AG09319 (cell line): Measurements from ENCODE around the gene NEDD8.
"Not testable (repeated sequence)": the region's sequence is repeated elsewhere in the genome, so short reads cannot be mapped to it uniquely, and the experiment has no call there.

ENCODE experiments used
- DNase-seq: peaks from one replicate; pipeline ENCODE4 v3.0.0-alpha.2; 2010; ENCODE audit warnings: low read depth; ENCODE audit errors: extremely low read depth
- TF ChIP-seq, protein P1 (sequence below): IDR thresholded peaks from 2 replicates; pipeline ENCODE4 v1.5.1; 2011; ENCODE audit warnings: low read depth, mild to moderate bottlenecking, inconsistent platforms, low read length, moderate library complexity

NEDD8 gene

DNA sequence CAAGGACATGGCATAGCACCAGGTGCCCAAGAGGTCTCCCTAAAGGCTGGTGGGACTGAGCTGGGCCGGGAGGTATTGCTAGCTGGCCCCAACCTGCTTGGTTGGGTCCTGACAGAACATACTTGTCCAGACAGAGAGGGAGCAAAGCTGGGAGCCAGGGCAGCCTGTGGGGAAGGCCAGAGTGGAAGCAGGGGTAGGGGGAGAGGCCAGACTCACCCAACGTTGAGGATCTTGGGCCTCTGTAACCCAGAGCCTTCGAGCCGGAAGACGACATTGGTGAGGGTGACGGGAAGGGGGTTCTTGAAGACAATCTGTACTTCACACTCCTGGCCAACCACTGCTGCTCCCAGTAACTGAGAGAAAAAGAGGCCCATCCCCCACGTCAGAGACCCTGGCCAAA lies 21.8 kb upstream of the NEDD8 start:
- DNase-seq: no peak

DNA sequence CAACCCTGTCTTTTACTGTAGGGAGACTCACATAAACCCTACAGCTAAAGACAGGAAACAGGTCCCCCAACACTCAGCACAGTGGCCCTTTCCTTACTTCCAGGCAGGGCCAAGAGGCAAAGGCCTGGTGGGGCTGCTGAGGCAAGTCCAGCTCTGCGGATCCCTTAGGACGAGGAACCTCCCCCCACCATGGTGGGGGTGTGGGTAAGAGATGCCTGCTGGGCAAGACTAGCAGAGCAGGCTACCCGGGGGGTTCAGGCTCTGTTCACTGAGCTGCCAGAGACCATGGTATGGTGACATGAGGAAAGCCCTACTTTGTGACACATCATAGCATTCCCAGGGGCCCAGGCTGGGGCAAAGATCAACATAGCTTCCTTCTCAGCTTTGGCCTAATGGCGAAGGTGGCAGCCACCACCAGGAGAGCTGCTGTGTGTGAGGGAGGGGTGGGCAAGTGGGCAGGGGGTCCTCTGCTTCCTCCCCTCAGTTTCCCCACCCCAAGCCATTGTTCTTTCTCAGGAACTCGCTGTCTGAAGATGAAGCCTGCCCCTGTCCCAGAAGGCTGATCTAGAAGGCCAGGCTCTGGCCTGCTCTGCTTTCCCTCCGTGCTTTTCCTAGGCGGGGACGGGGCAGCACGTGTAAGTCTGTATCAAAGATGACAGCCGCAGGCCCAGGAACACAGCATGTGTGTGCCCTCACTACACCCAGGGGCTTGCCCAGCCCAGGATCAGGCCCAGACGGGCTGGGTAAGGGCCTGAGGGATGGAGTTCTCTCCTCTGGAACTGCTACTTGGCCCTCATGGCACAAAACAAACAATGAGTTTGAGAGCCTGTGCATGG lies 20.3 kb upstream of the NEDD8 start:
- no peak for DNase-seq
- TF ChIP-seq, protein P1, sequence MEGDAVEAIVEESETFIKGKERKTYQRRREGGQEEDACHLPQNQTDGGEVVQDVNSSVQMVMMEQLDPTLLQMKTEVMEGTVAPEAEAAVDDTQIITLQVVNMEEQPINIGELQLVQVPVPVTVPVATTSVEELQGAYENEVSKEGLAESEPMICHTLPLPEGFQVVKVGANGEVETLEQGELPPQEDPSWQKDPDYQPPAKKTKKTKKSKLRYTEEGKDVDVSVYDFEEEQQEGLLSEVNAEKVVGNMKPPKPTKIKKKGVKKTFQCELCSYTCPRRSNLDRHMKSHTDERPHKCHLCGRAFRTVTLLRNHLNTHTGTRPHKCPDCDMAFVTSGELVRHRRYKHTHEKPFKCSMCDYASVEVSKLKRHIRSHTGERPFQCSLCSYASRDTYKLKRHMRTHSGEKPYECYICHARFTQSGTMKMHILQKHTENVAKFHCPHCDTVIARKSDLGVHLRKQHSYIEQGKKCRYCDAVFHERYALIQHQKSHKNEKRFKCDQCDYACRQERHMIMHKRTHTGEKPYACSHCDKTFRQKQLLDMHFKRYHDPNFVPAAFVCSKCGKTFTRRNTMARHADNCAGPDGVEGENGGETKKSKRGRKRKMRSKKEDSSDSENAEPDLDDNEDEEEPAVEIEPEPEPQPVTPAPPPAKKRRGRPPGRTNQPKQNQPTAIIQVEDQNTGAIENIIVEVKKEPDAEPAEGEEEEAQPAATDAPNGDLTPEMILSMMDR: no peak

More for the DNA sequence above, 21.8 kb upstream of the NEDD8 start:
- TF ChIP-seq, protein P1: no peak

DNA sequence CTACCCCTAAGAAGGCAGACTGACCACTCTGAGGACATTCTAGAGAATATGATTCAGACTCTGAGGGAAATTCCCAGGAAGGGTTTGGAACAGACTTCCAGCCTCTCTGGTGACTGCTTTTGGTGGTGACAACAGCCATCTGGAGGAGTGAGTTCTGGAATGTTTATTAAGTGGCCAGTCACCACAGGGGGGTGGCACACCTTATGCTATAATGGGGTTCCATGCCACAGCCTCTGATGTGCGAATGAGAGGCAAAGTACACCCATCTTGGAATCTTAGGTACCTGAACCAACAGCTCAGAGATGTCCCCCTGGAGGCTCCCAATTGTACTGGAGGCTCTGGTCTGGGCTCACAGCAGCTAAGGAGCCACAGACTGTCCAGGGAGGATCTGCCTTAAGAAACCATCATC lies 19.7 kb upstream of the NEDD8 start:
- TF ChIP-seq, protein P1: no peak
- no peak for DNase-seq

DNA sequence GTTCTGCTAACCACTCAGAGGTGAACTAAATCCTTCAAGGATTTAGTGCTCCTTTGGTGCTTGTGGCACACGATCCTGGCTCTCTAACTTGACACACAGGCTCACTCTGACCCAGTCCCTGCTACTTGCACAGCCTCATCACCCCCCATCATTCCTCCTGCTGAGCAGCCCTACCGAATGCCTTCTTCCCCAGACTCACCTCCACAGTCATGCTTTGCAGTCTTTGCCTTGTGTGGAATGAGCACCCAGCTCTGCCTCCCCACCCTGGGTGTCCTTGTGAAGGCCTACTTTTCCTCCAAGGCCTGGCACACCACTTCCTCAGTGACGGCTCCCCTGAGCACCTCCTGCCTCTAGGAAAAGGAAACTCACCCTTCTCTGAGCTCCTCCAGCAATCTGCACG lies 18.2 kb upstream of the NEDD8 start:
- TF ChIP-seq, protein P1: no peak
- DNase-seq: no peak

DNA sequence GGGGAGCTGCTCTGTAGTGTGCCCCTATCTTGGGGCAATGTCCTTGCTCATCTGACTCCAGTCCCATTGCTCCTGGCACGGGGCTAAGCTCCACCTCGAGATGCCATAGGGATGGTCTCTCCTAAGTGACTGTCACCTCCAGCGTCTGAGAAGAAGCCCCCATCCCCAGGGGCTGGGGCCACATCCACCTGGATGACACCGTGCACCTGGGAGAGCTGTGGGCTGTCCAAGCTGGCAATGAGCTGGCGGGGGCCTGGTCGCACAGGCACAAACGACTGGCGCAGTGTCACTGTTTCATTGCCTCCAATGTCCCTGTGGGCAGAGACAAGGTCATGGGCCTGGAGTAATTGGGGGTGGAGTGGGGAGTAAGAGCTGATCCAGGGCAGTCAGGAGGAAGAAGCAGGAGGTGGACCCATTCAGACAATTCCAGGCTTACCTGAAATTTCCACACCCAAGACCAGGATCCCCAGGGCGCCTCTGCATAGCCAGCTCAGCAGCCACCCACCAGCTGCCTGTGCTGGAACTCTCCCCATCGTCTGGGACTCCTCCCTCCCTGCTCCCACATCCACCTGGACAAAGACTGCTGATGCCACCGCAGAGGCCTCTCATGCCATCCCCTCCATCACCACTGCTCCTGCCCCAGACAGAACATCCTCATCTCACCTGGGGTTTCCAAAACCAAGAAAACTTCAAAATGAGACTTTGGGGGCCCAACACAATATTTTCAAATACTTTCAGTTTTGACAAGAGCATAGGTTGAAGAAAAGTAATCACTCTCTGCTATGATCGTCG lies 17.3 kb upstream of the NEDD8 start:
- no peak for DNase-seq
- TF ChIP-seq, protein P1: no peak

DNA sequence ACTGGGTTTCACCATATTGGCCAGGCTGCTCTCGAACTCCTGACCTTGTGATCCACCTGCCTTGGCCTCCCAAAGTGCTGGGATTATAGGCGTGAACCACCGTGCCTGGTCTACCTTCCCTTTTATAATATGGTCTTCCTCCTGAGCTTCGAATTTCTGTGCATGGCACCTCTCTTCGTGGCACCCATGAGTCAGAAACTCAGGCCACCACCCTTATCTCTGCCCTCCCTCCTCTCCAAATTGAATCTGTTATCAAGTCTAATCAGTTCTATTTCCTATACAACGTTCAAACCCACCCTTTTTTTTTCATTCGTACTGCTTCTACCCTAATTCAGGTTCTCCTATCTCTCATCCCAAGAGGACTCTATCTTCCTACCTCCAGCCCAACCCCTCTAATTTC lies 15.3 kb upstream of the NEDD8 start:
- TF ChIP-seq, protein P1: no peak
- DNase-seq: no peak

DNA sequence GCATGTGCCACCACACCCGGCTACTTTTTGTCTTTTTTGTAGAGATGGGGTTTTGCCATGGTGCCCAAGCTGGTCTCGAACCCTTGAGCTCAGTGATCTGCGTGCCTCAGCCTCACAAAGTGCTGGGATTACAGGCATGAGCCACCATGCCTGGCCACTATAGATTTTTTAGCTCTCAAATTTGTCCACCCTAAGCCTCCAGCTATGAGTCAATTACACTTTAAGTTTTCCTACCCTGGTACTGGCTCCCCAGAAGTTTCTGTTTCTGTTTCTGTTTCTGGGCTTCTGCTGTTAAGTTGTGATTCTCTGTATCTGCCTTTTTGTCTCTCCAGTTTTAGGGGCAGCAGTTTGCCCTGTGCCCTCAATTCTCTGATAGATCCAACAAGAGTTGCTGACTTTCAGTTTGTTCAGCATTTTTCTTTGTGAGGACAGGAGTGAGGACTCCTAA lies 14.6 kb upstream of the NEDD8 start:
- TF ChIP-seq, protein P1: no peak
- no peak for DNase-seq

DNA sequence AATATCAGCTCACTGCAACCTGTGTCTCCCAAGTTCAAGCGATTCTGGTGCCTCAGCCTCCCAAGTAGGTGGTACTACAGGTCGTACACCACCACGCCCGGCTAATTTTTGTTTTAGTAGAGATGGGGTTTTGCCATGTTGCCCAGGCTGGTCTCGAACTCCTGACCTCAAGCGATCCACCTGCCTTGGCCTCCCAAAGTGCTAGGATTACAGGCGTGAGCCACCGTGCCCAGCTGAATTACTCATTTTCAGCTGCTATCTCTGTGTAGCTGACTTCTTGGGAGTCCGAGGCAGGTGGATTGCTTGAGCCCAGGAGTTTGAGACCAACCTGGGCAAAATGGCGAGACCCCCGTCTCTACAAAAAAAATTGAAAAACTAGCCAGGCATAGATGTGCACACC lies 13.2 kb upstream of the NEDD8 start:
- not testable (repeated sequence) for DNase-seq
